A673 (cell line): ENCODE results near the gene CELF4. TPM values are rescaled to one million over a fixed set of nuclear protein-coding genes. Genes with fewer than 3 reads are reported as not detected.

Source experiments
- BruUV-seq: library from RNA; stranded (reverse); fragments of 400-500 nt; replicated peaks from 2 replicates; lab custom pipeline; 2021; lab: Mats Ljungman, UMichigan
- CTCF ChIA-PET: fragments of 300-600 bp; sonication (Branson Sonifier 250); formaldehyde crosslinking; loops from one replicate; lab custom pipeline; 2022; ENCODE audit warnings: antibody characterized with exemption; lab: Charles Lee
- POLR2A ChIA-PET: fragments of 300-600 bp; sonication (Branson Sonifier 250); formaldehyde crosslinking; loops from one replicate; lab custom pipeline; 2022; ENCODE audit warnings: antibody characterized with exemption; ENCODE audit not compliant: low non-redundant PET; lab: Charles Lee
- DNase-seq: peaks from one replicate; pipeline ENCODE4 v3.0.0-alpha.2; 2015; ENCODE audit warnings: low spot score
- H3K27ac ChIP-seq: fragments of 200-600 bp; sonication (generic); 2 replicates; pipeline ENCODE4 v1.5.1; 2016; ENCODE audit warnings: mixed run types, low read depth, mild to moderate bottlenecking, mixed read lengths, antibody characterized with exemption, low read length; ENCODE audit not compliant: poor library complexity, severe bottlenecking
- H3K27me3 ChIP-seq: fragments of 200-600 bp; sonication (generic); replicated peaks from 2 replicates; pipeline ENCODE4 v1.6.1; 2017; ENCODE audit warnings: mixed run types, low read depth, mild to moderate bottlenecking, mixed read lengths, antibody characterized with exemption, low read length; ENCODE audit not compliant: insufficient read depth, poor library complexity
- H3K36me3 ChIP-seq: fragments of 200-600 bp; sonication (generic); 2 replicates; pipeline ENCODE4 v1.6.1; 2016; ENCODE audit warnings: mixed run types, mild to moderate bottlenecking, mixed read lengths, antibody characterized with exemption, low read length; ENCODE audit not compliant: insufficient read depth, poor library complexity, severe bottlenecking
- H3K4me1 ChIP-seq: fragments of 200-600 bp; sonication (generic); 2 replicates; pipeline ENCODE4 v1.6.1; 2017; ENCODE audit warnings: mixed run types, mild to moderate bottlenecking, mixed read lengths, antibody characterized with exemption, low read length; ENCODE audit not compliant: insufficient read depth, poor library complexity, severe bottlenecking
- H3K4me3 ChIP-seq: fragments of 200-600 bp; sonication (generic); 2 replicates; pipeline ENCODE4 v1.5.1; 2016; ENCODE audit warnings: low read depth, mixed run types, mild to moderate bottlenecking, mixed read lengths, low read length; ENCODE audit not compliant: poor library complexity, severe bottlenecking
- H3K9me3 ChIP-seq: fragments of 200-600 bp; sonication (generic); 2 replicates; pipeline ENCODE4 v1.6.1; 2016; ENCODE audit warnings: mixed run types, low read depth, mild to moderate bottlenecking, mixed read lengths, antibody characterized with exemption, low read length; ENCODE audit not compliant: poor library complexity, severe bottlenecking
- CTCF ChIP-seq: fragments of 300-800, 200-600 bp; sonication (generic); conservative IDR thresholded peaks from 2 replicates; pipeline ENCODE4 v1.5.1; 2017; ENCODE audit warnings: low read depth, mild to moderate bottlenecking, antibody characterized with exemption, low read length, moderate library complexity, mixed read lengths
- EZH2 ChIP-seq: fragments of 200-600 bp; sonication (generic); IDR thresholded peaks from 2 replicates; pipeline ENCODE4 v1.6.1; 2017; ENCODE audit warnings: borderline replicate concordance, low read depth, mild to moderate bottlenecking, mixed read lengths, antibody characterized with exemption, low read length; ENCODE audit not compliant: poor library complexity, severe bottlenecking
- intact Hi-C: fragments of 100-400 bp; cut with micrococcal nuclease; formaldehyde crosslinking; loops from one replicate; pipeline ENCODE4 v1.10.0; 2022; ENCODE audit not compliant: unreplicated experiment
- total RNA-seq: library from RNA; stranded (reverse); gene quantifications from 2 replicates; pipeline ENCODE4 v1.2.3, GENCODE V29; 2021

The CELF4 gene
- total RNA-seq, 1 experiment from 2014 or later: not detected

DNA sequence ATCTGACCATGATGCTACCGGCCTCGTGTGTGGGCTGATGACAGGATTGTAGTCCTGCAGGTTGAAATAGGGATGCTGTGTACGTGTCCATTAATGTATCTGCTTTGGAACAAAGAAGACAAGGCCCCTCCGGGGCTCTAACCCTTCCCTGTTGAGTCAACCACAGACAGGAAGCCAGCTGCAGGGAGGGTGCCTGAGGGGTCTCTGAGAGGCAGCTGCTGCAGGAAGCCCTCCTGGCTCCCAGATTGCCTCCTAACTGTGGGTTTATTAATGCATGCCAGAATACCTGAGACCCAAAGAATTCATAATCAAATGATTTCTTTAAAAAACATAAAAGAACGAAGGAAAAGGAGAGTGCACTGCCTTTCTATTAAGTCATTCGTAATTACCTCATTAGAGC, 140.4 kb downstream of the CELF4 start:
- no TSS peak for BruUV-seq
- ChIA-PET CTCF (no interaction called here), POLR2A (no interaction called here)
- no peaks in the 10 kb centered on the region for H3K9me3 ChIP-seq
- intact Hi-C loops: no loop called here
- no peaks in the 10 kb centered on the region for H3K27me3 ChIP-seq
- H3K4me1 ChIP-seq: no peaks in the 10 kb centered on the region
- H3K4me3 ChIP-seq: no peak overlapping the region
- no peak for DNase-seq
- no peaks in the 10 kb centered on the region for H3K36me3 ChIP-seq
- H3K27ac ChIP-seq: no peak overlapping the region
- TF ChIP-seq EZH2 (no peak), CTCF (no peak)

DNA sequence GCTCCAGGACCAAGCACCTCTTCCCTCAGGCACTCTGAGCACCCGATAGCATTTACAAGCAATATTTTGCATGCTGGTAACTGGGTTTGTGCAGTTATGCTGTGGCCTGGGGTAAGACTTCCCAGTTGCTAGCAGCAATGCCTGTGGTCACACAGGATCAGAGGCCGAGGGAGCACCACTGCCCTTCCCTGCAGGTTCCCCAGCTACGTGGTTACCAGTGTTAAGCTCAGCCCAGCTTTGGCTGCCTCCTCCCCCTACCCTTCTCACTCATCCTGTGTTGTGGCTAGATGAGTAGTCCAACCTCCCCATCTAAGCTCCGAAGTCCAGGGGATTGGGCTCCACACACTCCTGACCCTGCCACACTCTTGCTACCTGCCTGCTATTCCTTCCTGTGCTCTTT, 141.1 kb downstream of the CELF4 start:
- intact Hi-C loops: no loop called here

GRCh38 chr18:37422596-37422995, 143.0 kb downstream of the CELF4 start:
- Histone ChIP-seq H3K9me3 (no peaks in the 10 kb centered on the region), H3K27ac (no peak overlapping the region), H3K27me3 (no peaks in the 10 kb centered on the region), H3K36me3 (no peaks in the 10 kb centered on the region), H3K4me3 (no peak overlapping the region), H3K4me1 (no peaks in the 10 kb centered on the region)
- BruUV-seq: no TSS peak
- DNase-seq: no peak
- intact Hi-C loops: no loop called here
- POLR2A ChIA-PET: no interaction called here
- CTCF ChIA-PET: no interaction called here
- no peak for TF ChIP-seq CTCF
- no peak for TF ChIP-seq EZH2

More for the DNA sequence above, 141.1 kb downstream of the CELF4 start:
- BruUV-seq: no TSS peak
- Histone ChIP-seq H3K27me3 (no peaks in the 10 kb centered on the region), H3K36me3 (no peaks in the 10 kb centered on the region), H3K4me1 (no peaks in the 10 kb centered on the region), H3K4me3 (no peak overlapping the region), H3K9me3 (no peaks in the 10 kb centered on the region), H3K27ac (no peak overlapping the region)
- ChIA-PET CTCF (no interaction called here), POLR2A (no interaction called here)
- TF ChIP-seq CTCF (no peak), EZH2 (no peak)
- no peak for DNase-seq
